Activated CD8-positive, alpha-beta memory T cell treated with anti-CD3 and anti-CD28 coated beads for 48 hours (primary cell): ENCODE measurements around the gene SYT5.
"Not testable (repeated sequence)": the region's sequence is repeated elsewhere in the genome, so short reads cannot be mapped to it uniquely, and the experiment has no call there.

Experiments
- DNase-seq, 3 experiments: peaks; one replicate each; pipeline ENCODE4 v3.0.0-alpha.2; 2020; ENCODE audit warnings: low read depth in 2 of 3, low spot score in 2 of 3

SYT5 gene

DNA sequence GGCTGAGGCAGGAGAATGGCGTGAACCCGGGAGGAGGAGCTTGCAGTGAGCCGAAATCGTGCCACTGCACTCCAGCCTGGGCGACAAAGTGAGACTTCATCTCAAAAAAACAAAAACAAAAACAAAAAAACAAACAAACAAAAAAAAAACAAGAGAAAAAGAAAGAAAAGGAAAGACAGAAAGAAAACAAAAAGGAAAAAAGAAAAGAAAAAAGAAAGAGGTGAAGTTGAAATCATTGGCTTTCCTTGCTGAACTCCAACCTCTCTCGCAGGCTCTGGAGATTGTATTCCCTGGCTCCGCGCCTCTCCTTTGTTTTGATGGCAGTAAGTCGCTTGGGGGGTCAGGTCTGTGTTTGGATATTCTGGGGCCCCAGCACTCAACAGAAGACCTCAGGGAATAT lies 7.8 kb downstream of the SYT5 start:
- not testable (repeated sequence) for DNase-seq

DNA sequence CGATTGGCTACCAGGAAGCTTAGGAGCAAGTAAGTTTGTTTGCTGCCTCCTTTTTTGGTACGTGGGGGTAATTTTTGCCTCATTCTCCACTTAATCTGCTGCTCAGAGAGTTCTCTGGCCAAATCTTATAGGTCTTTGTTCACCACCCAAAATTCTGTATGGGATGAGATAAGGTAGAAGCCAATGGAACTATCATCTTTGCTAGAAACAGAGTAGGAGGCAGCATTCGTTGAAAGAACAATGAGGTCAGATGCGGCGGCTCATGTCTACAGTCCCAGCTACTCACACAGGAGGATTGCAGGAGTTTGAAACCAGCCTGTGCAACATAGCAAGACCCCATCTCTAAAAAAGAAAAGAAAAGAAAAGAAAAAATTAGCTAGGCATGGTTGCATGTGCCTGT lies 8.6 kb downstream of the SYT5 start:
- DNase-seq = no peak

DNA sequence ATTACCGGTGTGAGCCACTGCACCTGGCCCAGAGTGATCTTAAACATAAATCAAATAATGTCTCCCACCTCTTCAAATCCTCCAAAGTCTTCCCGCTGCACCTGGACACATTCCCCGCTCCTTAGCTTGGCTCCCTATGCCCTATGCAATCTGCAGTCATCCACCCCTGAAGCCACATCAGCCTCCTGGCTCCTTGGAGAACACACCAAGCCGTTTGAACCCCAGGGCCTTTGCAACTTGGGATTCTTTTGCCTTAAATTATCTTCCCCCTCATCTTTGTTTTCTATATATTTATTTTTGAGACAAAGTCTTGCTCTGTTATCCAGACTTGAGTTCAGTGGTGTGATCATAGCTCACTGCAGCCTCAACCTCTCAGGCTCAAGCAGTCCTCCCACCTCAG lies 11.0 kb downstream of the SYT5 start:
- DNase-seq = no peak

DNA sequence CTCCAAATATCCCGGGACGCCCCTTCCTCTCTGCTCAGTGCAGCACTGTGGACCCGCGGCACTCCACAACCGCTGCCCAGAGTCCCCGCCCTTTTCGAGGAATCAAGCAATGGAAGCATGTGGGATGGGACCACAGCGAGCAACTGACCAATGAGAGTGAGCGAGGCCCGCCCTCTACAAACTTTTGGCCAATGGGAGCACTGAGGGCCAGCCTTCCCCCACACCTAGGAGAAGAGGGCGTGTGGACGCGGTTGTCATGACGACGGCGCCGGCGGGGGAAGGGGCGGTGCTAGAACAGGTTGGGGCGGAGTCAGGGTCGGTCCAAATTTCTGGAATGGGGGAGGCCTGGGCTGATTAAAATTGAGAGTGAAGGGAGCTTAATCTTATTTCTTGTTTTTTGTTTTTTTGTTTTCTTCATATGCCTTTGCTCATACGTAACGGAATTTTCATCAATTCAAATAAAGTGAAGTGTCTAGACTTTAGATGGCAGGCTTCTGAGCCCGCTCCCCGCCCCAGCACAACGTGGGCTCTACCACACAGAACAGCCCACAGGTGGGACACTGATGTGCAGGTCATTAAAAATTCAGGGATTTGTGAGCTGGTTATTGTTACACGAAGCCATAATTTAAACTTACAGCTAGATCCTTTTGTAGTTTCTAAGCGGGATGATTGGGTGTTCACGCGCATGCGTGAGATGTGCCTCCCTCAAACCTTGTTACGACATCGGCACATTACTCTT lies 13.4 kb downstream of the SYT5 start, which contains the start of gene DNAAF3:
TSS of gene DNAAF3 (minus strand) at position 84 of the 739 bp plus-strand sequence. CDS start 200 bp downstream, outside the sequence.
- DNase-seq = peak; percentile 17 to 86 (median 49)

DNA sequence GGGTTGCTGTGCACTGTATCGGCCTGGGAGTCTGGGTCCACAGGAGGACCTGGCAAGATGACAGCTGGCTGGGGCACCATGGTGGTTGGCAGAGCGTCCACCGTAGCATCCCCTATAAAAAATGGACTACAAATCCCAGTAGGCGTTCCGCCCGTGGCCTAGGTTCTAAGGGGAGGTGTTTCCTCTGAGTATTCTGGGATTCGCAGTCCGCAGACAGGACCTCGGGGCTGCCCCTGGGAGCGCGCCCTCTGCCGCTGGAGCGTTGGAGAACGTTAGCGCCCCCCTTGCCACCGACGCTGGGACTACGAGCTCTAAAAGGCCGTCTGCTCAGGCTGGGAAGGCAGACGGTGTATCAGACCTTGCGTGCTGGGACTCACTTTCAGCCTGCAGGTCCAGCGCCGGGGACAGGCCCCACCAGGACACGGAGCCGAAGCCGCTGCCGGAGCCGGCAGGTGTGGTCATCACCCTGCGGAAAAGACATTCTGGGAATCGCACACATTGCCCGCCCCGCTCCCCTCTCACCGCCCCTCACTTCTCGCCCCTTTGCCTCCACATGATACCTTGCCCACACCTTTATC lies 14.0 kb downstream of the SYT5 start:
- no peak for DNase-seq

DNA sequence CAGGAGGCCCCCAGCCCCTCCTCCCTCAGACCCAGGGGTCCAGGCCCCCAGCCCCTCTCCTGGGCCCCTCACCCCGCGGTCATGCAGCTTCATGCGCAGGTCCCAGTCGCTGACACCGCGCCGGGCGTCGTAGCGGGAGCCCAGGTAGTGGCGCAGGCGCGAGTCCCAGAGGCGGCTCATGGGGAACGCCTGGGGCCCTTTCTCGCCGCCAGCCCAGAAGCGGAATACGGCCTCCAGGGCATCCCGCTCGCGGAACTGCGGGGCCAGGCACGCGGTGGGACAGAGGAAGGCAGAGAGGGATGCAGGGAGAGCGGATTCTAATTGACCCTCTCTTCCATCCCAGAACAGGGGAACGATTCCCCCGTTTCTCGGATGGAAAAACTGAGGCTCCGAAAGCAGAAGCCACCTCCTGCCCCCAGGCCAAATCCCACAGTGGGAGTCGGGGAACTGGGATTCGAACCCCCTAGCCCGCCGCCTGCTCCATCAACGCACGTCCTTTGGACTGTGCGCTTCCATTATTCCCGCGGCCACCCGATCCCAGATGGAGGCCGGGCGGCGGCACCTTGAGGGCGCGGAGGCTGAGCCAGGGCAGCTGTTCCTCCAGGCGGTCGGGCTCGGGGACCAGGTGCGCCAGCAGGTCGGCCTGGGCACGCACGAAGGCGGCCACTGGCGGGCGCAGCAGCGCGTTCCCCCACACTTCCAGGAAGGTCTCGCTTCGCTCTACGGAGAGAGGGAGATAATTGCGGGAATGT lies 18.3 kb downstream of the SYT5 start:
- DNase-seq = no peak

DNA sequence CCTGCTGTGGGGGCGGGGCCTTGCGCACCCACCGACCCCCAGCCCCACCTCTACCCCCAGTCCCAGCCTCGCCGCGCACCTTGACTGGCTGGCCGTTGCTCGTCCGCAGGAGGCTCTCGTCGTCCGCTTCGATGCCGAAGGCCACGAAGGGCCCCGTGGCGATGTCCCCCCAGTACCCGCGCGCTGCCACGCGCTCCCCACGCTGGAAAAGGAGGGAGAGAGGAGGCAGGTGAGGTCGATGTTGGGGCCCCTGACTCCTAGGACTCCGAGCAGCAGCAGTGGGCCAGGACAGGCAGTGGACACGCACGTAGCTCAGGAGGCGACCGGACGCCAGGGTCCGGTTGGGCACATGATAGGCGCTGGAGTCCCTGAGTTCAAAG lies 19.1 kb downstream of the SYT5 start:
- no peak for DNase-seq

DNA sequence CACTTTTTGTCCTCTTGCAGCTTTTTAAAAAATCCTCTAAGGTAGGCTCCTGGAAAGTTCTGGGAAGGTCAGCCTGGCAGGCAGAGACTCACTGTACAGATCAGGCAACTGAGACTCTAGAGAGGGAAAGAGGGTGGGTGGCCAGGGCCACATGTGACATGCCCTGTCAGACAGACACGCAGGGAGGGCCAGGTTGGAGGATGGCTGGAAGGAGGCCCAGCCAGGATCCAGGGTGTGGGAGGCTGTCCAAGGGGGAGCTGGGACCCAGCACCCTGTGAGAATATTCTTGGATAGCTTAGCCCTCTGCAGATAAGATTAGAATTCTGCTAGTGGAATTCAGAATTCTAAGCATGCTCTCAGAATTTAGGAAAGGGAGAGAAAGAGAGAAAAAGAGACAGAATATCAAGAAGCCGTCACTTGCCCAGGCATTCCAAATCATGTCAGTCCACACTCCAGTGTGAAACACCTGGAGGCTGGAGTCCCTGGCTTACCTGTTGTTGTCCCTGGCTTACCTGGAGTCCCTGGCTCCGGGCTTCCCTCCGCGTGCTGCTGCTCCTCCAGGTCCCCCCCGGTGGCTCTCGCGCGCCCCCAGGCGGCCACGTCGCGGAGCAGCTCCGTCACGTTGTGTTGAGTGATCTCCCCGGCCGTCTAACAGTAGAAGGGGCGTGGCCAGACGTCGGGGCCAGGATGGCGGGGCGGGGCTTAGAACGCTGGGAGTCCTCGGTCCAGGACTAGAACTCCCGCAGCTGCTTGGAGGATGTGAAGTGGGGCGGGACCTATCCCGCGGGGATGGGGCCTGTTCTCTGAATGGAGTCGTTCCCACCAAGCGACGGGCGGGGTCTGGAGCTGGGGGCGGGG lies 19.7 kb downstream of the SYT5 start:
- DNase-seq = peak; percentile 75 to 83 (median 76)

DNA sequence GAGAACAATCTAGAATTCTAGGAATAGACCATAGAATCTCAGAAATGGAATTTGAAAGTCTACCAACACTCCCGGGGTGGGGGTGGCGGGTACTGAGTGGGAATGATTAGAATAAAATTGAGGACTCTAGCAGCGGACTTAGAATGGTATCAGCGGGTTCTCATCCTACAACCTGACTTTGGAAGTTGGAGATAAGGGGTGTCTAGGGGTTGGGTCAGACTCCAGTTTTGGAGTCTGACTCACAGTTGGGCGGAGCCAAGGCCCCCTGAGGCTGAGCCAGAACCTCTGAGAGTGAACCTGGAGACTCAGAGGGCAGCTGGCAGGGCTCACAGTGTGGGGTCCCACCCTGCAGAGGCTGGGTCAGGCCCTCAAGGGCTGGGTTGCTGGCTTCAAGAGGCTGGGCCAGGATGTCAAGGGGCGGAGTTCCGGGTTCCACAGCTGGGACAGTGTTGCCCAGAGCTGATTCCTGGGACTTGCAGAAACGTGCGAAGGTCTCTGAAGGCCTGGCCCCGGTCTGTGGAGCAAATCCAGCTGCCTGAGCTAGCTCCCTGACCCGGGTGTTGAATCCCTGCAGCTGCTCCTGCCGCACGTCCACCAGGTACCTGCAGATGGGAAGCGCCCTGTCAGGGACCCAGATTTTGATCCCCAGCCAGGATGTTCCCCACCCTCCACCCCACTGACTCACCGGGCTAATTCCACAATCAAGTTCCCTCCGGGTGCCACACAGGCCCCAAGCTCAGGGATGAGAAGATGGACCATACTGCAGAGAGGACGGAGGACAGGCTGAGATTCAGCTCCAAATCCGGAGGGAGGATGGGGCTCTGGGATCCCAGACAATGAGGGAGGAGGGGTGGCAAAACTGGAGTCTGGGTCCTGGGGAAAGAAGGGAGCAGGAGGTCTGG lies 21.0 kb downstream of the SYT5 start:
- no peak for DNase-seq

DNA sequence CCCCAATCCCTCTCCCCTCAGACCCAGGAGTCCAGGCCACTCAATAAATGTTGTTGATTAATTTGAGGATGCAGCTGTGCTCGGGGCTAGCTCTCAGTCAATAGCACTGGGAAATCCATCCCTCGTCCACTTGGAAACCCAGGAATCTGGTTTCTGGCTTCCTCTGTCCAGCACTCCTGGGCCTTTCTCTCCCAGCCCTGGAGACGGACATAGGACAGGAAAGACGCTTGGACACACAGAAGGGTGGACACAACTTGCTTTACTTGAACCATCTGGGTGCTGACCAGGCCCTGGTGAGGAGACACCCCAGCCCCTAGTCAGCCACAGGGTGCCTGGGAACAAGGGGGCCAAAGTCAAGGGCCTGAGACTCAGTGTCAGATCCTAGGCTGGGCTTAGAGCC lies 21.7 kb downstream of the SYT5 start:
- DNase-seq = no peak

DNA sequence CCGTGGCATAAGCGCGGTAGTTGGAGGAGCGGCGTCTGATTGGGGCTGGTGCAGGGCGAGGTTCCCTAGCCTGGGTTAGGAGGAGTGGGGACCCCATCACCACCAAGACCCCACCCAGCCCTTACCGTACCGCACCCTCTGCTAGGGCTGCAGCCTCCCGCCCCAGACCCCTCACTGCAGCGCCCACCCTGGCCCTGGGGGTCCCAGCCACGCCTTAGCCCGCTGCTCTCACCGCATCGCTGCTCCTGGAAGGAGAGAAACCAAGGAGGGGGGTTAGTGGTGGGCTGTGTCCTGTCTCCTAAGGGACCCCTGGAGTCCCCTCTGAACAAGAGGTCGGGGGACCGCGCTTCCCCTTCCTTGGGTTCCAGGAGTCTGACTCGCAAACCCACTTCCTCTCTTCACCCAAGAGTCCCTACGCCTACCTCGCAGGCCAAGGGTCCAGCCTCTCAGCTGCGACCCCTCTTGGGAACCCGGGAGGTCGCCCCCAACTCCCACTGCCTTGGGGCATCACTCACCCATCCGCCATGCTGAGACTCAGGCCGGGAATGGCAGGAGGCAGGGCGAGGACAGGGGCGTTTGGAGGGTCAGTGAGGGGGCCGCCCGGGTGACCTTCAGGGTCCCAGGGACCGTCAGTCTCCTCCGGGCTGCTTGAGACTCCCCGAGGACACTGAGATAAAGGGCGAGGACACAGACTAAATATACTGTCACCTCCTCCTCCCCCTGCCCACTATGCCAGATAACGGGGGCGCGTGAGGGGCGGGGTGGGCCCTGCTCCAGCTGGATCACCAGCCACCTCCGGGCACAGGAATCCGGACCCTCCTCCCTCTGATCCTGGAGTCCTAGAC lies 22.8 kb downstream of the SYT5 start, which contains the start of gene TNNI3:
TSS of gene TNNI3 (minus strand) at position 669 of the 845 bp plus-strand sequence. CDS start at position 526, 143 bp downstream.
- no peak for DNase-seq

DNA sequence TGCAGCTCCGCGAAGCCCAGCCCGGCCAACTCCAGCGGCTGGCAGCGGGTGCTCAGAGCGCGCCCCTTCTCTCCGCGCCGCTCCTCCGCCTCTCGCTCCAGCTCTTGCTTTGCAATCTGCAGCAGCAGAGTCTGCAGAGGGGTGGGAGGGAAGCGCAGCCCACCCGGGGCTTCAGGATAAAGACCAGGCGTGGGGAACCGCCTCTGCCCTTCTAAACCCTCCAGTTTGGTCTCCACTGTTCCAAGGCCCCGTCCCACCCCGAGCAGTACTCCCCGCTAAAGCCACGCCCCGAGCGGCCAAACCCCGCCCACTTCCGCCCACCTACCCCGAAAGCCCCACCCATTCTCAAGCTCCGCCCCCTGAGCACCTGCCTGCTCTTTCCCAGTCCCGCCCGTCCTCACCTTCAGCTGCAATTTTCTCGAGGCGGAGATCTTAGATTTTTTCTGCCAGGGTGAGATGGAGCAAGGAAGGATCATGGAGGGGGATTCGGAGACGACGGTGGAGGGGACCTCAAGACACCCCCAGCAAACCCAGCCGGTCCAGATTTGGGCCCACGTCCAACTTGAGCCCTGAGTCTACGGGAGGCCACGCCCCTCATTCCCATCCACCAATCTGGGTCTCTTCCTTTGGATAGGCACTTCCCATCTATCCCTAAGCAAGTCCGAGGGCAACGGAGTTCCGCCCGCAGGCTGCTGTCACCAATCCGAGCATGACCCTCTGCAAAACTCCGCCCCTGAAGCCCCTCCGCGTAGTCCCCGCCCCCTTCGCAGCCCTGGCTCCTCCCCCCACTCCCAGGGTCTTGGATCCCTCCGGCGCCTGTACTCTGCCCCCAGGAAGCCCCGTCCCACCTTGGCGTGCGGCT lies 23.7 kb downstream of the SYT5 start:
- DNase-seq = peak in 1 of 3 experiments; percentile 44

DNA sequence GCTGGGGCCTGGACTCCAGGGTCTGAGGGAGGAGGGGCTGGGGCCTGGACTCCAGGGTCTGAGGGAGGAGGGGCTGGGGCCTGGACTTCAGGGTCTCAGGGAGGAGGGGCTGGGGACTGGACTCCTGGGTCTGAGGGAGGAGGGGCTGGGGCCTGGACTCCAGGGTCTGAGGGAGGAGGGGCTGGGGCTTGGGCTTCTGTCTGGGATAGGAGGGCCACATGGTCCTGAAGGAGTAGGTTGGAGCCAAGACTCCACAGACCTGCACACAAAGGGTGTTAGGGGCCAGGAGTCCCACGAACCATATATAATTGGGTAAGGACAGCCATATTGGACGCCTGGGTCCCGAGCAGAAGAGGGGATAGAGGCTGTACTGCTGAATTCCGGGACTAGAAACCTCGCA lies 24.3 kb downstream of the SYT5 start:
- DNase-seq = not testable (repeated sequence)

DNA sequence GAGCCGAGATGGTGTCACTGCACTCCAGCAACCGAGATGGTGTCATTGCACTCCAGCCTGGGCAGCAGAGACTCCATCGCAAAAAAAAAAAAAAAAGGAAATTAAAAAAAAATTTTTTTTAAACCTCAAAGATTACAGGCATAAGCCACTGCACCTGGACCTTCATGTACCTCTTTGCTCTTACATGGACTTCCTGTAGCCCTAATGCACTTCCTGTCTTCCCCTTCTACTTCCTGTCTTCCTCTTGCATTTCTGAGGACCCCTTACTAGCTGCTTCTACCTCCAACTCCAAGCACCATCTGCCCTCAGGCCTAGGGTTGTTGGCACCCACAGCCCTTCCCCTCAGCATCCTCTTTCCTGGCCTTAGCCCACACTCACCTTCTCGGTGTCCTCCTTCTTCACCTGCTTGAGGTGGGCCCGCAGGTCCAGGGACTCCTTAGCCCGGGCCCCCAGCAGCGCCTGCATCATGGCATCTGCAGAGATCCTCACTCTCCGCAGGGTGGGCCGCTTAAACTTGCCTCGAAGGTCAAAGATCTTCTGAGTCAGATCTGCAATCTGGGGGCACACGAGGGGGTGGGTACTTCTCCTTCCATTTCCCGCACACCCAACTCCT lies 26.3 kb downstream of the SYT5 start:
- DNase-seq = no peak

DNA sequence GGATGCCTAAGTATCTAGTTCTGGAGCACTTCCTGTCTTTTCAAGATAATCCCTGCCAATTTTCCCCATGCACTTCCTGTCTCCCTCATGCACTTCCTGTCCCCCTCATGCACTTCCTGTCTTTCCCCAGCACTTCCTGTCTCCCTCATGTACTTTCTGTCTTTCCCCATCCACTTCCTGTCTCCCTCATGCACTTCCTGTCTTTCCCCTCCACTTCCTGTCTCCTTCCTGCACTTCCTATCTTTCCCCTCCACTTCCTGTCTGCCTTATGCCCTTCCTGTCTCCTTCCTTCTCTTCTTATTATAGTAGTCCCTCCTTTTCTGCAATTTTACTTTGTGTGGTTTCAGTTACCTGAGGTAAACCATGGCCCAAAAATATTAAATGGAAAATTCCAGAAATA lies 28.1 kb downstream of the SYT5 start:
- DNase-seq = no peak

DNA sequence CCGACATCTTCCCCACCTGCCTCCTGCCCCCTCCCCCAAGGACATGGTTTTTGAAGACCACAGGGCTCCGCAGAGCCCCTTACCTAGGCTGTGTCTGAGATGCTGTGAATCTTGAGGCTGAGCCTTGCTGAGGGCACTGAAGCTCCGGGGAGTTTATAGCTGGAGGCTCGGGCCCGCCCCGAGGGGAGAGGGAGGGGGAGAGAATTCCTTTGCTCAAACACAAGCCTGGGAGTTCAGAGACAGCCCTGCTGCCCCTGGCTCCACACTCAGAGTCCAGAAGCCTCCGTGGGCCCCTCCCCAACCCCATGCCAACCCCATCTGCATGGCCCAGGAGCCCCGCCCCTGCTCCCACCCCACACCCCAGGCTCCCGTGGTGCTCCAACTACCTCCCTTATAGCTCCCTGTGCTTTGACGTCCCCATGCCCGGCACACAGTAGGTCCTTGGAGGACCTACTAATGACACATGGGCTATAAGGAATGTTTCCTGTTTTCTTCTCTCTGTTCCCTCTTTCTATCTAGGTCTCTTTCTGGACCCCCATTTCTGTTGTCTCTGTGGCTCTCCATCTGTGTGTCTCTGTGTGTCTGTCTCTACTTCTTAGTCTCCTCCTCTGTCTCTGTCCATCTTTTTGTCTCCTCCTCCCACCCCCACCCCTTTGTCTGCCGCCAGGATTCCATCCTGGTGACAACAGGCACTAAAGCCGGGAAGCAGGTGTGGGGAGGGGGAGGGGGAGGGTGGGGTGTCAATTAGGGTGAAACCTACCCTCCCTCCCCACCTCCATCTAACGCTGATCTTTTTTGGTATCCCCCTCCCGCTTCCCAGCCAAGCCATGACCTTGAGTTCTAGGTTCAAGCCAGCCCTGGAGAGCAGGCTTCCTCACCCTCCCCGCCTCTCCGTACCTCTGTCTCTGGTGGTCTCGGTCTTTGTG lies 30.7 kb downstream of the SYT5 start, which contains the start of gene TNNT1:
TSS of gene TNNT1 (minus strand) at position 129 of the 926 bp plus-strand sequence. CDS start 2,049 bp downstream, outside the sequence.
- DNase-seq = no peak
